A549 (cell line): ENCODE results near the gene OR51E2.

ENCODE experiments used
- CHD2 ChIP-seq: fragments of 150-350 bp; IDR thresholded peaks from 2 replicates; pipeline ENCODE4 v1.6.1; 2014; ENCODE audit warnings: low read length; ENCODE audit not compliant: partially characterized antibody
- CTCF ChIP-seq: fragments of >200 bp; sonication (Bioruptor Twin); formaldehyde crosslinking; IDR thresholded peaks from 3 replicates; pipeline ENCODE4 v1.5.1; 2016
- HOXA7 ChIP-seq: fragments of 250-450 bp; sonication (Bioruptor Pico); IDR thresholded peaks from 2 replicates; pipeline ENCODE4 v1.5.0; 2020; ENCODE audit warnings: mild to moderate bottlenecking, moderate library complexity
- HOXB13 ChIP-seq: fragments of 250-450 bp; sonication (Bioruptor Pico); IDR thresholded peaks from 2 replicates; pipeline ENCODE4 v1.5.0; 2020; ENCODE audit warnings: low read depth, mild to moderate bottlenecking, moderate library complexity
- JUN ChIP-seq, 2 experiments: fragments of >200 bp; sonication (Bioruptor Twin); formaldehyde crosslinking; IDR thresholded peaks; 2 replicates in 1 of 2; 3 replicates in 1 of 2; pipeline ENCODE4 v1.6.1; 2016 to 2017
- JUNB ChIP-seq: fragments of >200 bp; sonication (Bioruptor Twin); formaldehyde crosslinking; IDR thresholded peaks from 2 replicates; pipeline ENCODE4 v1.6.1; 2016
- KDM5A ChIP-seq: fragments of 200-600 bp; sonication (generic); IDR thresholded peaks from 2 replicates; pipeline ENCODE4 v1.6.1; 2016; ENCODE audit warnings: antibody characterized with exemption, mild to moderate bottlenecking
- MAX ChIP-seq: IDR thresholded peaks from 2 replicates; pipeline ENCODE4 v1.6.1; 2012
- RAD21 ChIP-seq, 2 experiments: fragments of >200 bp in 1 of 2; sonication (Bioruptor Twin) in 1 of 2; formaldehyde crosslinking in 1 of 2; IDR thresholded peaks in 1 of 2; conservative IDR thresholded peaks in 1 of 2; 2 replicates in 1 of 2; 3 replicates in 1 of 2; pipeline ENCODE4 v1.6.1; 2012 to 2018; ENCODE audit warnings: inconsistent platforms in 1 of 2
- RCOR1 ChIP-seq: fragments of 150-350 bp; IDR thresholded peaks from 2 replicates; pipeline ENCODE4 v1.6.1; 2014; ENCODE audit warnings: antibody characterized with exemption, low read length, low read depth
- RFX5 ChIP-seq: fragments of 450-650 bp; IDR thresholded peaks from 2 replicates; pipeline ENCODE4 v1.7.1; 2014; ENCODE audit warnings: antibody characterized with exemption, mild to moderate bottlenecking, moderate library complexity
- ZFP36 ChIP-seq: fragments of 450-650 bp; IDR thresholded peaks from 2 replicates; pipeline ENCODE4 v1.6.1; 2014; ENCODE audit warnings: borderline replicate concordance; ENCODE audit not compliant: partially characterized antibody

- TF ChIP-seq MAX (no peak), KDM5A (no peak), RFX5 (no peak), JUN (IDR thresholded peaks at IDR 0.05) (no peak), HOXB13 (CRISPR knock-in tag) (no peak), CTCF (no peak), HOXA7 (no peak), JUNB (no peak), CHD2 (no peak), ZFP36 (no peak), RAD21 (conservative IDR thresholded peaks at IDR 0.05 in 1 of 2, IDR thresholded peaks at IDR 0.05 in 1 of 2) (no peak), RCOR1 (no peak)
Observed at GRCh38 chr11:4642043-4642442, 55.6 kb downstream of the OR51E2 start.
